Measurements from ENCODE around the gene ARHGEF4.
A peak's percentile ranks its signal among the peaks of the same experiment; 100 is the strongest.
"Not testable (repeated sequence)": the region's sequence is repeated elsewhere in the genome, so short reads cannot be mapped to it uniquely, and the experiment has no call there.

The ARHGEF4 gene

DNA sequence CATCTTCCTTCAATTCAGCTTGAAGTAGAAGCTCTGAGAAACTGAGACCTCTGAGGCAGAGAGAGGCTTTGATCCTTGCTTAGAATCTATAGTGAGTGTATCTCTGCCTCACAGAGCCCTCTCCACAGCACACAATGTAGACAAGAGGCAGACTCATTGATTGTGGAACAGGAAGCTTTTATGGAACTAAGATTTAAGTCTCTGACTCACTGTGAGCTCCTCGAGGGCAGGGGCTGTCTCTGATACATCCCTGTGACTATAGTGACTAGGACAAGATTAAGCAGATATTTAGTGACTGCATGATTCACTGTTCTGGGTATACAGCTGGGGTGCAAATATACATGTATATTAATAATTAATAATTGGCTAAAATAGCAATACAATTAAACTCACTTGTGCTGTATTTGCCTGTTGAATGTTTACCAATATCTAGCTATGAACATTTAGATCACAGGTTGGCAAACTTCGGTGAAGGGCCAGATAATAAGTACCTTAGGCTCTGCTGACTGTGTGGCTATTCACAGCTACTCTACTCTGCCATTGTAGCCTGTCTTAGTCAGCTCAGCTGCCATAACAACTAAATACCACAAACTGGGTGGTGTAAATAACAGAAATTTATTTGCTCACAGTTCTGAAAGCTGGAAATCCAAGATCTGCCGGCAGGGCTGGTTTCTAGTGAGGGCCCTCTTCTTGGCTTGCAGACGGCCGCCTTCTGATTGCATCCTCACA is 54.4 kb downstream of the ARHGEF4 start:
- DNase-seq (ENCODE audit: low spot score), result peak; percentile 43

GRCh38 chr2:130891966-130892365 is 55.3 kb downstream of the ARHGEF4 start:
- DNase-seq (ENCODE audit: low spot score), result no peak

DNA sequence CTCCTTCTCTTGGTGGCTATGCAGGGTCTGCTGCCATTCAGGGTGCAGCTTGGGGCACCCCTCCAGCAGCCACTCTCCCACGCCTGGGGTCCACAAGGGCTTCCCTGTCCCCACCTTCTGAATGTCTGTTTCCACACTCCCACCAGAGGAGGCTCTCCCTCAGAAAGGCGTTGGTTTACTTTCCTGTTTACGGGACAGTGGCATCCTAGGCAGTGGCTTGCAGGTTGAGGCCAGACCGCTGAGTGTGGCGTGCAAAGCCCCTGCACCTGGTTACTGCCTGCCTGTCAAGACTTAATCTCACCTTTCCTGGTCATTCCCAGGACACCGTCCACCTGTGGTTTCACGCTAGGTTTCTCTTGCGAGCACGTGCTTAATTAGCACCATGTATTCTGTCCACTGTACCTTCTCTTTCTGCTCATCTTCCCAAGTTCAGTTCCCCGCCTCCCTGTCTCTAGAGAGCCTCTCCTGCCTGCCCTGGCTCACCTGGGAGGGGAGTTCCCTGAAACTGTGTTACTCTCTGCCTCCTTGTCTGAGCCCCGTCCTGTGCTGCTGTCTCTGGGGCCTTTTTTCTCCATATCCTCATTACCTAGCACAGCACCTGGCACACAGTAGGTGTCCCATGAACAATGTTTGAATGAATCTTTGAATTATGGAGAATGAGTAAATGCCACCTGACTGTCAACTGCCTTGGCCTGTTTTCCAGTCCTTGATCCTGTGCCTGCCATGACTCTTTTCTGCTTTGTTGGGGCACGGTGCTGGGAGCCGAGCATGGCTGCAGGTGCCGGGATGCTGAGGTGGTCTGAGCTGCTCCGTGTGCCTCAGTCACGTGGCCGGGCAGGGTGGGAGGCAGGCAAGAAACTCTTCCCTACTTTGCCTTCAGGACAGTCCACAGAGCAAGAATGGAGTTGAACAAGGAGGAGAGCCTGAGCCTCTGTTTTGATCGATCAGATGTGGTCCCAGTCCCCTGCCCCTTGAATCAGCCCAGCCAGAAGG is 56.4 kb downstream of the ARHGEF4 start:
- DNase-seq (ENCODE audit: low spot score), result no peak

DNA sequence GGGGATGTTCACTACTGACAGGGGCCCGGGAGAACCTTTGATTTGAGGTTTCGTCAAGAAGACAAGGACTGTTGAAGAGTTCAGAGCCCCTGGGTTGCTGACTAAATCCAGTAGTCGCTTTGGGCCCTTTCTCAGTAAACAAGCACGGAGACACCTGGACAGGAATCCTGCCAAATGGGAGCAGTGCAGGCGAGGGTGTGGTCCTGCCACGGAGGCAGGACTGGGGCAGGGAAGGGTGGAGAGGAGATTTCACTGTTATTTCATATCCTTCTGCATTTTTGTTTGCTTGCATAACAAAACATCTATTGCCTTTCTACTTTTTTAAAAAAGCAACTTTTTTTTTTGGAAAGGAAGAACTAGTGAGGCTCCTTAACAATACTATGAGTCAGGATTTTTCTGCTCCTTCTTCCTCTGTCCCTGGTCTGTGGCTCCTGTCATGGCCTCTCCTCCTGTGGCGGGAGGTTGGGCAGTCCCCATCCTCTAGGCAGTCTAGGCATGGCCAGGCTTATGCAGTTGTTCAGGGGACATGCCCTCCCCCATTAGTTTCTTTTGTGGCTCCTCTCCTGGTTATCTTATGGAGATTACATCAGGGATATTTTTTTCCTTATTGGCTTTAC is 57.7 kb downstream of the ARHGEF4 start:
- no peak for DNase-seq (ENCODE audit: low spot score)

DNA sequence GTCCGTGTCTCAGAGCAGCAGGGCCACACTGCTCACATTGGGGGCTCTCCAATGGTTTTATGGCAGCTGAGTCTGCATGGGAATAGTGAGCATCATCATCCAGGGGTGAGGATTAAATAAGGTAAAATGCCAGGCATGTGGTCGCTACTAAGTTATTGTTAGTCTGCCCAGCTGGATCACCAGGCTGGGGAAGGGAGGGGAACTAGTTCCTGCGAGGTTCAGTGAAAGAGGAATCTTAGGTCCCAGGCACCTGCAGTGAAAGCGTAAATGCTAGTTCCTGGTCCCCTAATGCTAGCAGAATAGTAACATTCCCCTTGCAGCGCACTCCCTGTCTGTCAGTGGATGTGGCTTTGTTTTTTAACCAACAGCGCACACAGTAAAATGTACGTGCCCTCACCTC is 60.1 kb downstream of the ARHGEF4 start:
- DNase-seq (ENCODE audit: low spot score), result no peak

DNA sequence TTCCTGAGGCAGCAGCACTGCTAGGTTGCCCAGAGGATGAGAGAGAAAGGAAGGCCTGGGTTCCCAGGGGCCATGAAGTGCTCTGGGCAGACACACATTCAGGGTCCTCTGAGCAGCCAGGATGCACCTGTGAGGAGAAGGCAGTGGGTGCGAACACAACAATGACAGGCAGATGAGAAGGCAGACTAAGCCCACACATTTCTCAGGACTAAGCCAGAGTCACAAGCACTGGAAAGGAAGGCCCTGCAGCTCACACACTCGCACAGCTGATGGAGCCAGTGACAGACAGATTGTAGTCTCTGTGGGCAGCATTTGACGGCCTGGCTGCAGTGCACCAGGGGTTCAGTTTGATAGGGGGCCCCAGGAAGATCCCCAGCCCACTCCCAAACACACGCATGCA is 61.8 kb downstream of the ARHGEF4 start:
- no peak for DNase-seq (ENCODE audit: low spot score)

DNA sequence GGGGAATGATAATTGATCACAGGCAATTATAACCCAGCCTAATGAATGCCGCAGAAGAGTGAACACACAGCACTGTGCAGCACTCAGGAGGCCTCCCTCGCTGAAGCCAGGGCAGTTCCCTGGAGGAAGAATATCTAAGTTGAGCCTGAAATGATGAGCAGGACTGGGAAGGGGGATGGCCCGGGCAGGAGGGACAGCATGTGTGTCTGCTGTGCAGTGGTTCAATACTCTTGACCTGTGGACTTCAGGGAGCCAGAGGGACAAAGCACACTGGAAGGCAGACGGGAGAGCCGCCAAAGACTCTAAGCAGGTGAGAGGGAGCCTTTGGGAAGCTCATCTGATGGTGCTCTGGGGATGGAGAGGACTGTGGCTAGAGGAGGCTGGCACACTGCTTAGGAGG is 62.6 kb downstream of the ARHGEF4 start:
- no peak for DNase-seq (ENCODE audit: low spot score)

DNA sequence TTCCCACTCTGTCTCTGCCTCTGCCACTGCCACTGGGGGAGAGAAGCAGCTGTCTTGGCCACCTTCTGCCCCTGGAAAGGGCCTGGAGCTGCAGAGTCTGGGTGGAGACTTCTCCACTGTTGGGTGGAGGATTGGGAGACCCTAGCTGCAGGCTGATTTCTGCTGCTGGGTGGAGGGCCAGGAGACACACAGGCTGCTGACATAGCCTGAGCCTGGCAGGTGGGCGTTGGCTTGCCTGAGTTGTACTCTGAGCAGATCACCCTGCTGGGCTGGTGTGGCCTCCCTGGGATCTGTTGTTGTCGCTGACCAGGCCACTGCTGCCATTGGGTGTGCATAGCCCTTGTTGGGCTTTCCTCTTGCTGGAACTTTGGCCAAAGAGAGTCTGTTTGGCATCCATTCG is 64.3 kb downstream of the ARHGEF4 start:
- no peak for DNase-seq (ENCODE audit: low spot score)

DNA sequence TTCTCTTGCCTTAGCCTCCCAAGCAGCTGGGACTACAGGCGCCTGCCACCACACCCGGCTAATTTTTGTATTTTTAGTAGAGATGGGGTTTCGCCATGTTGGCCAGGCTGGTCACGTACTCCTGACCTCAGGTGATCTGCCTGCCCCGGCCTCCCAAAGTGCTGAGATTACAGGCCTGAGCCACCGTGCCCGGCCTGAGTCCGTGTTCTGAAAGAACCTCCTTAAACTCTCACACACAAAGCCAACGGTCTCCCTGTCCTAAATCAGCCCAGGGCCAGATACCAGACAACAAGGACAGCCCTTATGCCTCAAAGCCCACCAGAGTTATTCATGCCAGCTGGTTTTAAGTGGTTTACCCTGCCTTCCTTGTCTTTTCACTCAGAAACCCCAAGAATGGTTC is 64.9 kb downstream of the ARHGEF4 start:
- DNase-seq (ENCODE audit: low spot score), result not testable (repeated sequence)

DNA sequence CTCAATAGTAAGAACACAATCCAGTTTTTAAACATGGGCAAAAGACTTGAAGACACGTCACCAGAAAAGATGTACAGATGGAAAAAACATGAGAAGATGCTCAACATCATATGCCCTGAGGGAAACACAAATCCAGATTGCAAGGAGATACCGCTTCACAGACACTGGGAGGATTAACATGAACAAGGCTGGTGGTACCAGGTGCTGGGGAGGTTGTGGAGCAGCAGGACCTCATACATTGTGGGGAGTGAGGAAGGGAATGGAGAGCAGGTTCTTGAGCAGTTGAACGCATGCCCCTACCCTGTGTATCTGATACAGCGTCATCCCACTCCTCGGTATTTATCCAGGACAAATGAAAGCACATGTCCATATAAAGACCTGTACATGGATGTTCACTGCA is 72.1 kb downstream of the ARHGEF4 start:
- no peak for DNase-seq (ENCODE audit: low spot score)

- DNase-seq (ENCODE audit: low spot score), result no peak
Measured at GRCh38 chr2:130910931-130911330, 74.2 kb downstream of the ARHGEF4 start.

GRCh38 chr2:130911482-130911881 is 74.8 kb downstream of the ARHGEF4 start:
- no peak for DNase-seq (ENCODE audit: low spot score)

DNA sequence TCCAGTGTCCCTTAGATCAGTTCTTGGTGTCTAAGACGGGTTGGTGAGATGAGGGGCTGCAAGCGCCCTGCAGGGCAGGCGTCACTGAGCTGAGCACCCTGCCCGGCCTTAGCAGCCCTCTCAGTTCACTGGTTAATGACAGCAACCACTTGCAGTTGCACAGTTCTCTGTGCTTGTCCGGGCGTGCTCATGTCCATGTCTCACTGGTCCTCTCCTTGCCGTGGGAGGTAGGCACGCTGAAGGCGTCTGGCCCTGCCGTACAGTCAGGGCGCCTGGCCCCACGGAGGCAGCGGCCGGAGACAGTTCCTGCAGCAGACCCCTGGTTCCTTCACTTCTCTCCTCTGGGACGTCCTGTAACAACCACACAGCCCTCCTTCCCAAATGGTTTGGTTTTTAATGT is 75.3 kb downstream of the ARHGEF4 start:
- DNase-seq (ENCODE audit: low spot score), result no peak

DNA sequence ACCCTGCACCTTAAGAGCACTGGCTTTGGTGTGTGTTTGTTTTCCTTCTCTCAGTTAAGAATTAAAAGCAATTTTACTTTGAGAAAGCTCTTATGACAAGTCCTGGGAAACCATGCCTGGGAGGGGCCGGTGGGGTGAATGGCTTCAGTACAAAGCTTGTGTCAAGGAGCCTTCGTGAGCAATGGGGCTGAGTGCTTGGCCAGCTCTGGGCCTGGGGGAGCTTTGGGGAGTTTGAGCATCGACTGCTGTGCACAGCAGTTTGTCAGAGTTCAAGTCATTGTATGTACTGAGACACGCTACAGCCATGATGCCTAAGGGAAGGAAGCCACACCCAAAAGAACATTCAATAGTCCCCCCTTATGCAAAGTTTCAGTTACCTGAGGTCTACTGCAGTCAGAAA is 75.8 kb downstream of the ARHGEF4 start:
- no peak for DNase-seq (ENCODE audit: low spot score)

DNA sequence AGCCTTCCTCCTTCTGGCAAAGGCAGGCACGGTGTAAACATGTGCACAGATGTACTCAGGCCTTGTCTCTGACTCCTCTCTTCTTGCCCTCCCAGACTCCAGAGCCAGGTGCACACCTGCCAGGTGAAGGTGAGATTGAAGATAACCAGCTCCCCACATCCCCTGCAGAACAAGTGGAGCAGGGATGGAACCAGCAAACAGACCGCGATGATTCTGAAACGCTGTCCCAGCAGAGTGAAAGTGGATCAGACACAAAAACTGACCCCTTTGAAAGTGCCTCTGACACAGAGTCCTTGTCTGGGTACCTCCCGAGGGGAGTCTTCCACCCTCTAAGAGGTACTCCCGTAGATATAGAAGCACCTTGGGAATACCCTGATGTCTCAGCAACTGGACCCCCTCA is 77.2 kb downstream of the ARHGEF4 start:
- DNase-seq (ENCODE audit: low spot score), result no peak

DNA sequence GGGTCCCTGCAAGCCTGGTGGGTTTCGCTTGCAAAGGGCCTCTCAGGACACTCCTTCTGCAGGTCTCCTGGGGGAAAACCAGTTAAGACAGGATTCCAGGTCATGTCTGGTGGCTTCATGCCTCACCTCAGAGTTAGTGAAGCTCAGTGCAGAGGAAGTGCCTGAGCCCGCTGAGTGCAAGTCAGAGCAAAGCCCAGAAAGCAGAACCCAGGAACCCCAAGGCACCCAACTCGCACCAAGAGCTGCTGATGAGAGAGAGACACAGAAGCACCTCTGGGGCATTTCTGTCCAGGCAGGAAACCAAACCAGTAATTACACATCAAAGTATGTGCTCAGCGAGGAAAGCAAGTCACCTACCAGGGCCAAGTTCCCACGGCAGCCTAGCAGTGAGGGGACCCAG is 78.4 kb downstream of the ARHGEF4 start:
- DNase-seq (ENCODE audit: low spot score), result no peak

- DNase-seq (ENCODE audit: low spot score), result no peak
Measured at GRCh38 chr2:130915595-130916437, 79.1 kb downstream of the ARHGEF4 start.

DNA sequence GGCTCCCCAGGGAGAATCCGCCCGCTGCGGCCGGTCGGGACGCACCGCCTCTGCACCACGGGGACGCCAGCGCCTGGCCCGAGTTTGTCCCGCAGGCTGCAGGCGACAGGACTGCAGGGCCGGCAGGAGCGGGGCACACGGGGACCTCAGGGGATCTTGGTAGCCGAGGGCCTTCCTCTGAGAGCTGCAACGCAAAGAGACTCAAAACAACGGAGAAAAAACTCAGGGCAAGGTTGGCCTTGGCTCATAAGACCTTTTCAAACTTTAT is 79.7 kb downstream of the ARHGEF4 start:
- no peak for DNase-seq (ENCODE audit: low spot score)

DNA sequence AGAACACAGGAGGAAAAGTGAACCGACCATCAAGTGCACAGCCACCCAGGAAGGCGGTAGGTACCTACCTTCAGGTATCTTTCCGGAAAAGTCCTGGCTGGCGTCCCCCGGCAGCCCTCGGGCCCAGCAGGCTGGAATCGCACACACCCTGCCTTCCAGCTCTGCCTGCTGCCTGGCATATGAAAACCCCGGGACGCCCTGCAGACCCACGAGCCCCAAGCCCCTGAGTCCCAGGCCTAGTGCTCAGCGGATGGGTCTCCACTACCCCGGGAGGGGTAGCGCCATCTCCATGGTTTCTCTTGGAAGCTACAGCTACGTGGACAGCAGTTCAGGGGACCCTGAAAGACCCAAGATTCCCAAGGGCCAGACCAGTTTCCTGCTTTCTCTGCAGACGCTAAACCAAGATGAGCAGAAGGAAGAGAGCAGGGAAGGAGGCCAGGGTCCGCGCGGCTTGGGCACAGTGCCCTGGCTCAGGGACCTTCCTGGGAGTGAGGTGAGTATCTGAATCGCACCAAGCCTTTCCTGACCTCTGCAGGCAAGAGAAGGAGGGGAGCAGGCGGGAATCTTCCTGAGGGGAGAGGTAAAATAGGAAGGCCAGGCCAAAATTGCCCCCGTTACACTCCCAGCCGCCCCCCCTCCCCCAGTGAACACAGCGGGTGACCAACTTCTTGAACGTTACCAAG is 80.4 kb downstream of the ARHGEF4 start:
- no peak for DNase-seq (ENCODE audit: low spot score)

- DNase-seq (ENCODE audit: low spot score), result no peak
Measured at GRCh38 chr2:130918393-130918792, 81.7 kb downstream of the ARHGEF4 start.

- DNase-seq (ENCODE audit: low spot score), result peak; percentile 60
Measured at GRCh38 chr2:130920415-130921163, 83.9 kb downstream of the ARHGEF4 start.
